Measurements from ENCODE around the gene SLC25A42. TPM values are rescaled to one million over a fixed set of nuclear protein-coding genes. Genes with fewer than 3 reads are reported as not detected.

The SLC25A42 gene
- total and polyA plus RNA-seq, 2 of the 13 experiments (the other 11 are each of a cell fraction or from before 2014, with no cell fraction given) = 12.8 to 18.3 TPM

DNA sequence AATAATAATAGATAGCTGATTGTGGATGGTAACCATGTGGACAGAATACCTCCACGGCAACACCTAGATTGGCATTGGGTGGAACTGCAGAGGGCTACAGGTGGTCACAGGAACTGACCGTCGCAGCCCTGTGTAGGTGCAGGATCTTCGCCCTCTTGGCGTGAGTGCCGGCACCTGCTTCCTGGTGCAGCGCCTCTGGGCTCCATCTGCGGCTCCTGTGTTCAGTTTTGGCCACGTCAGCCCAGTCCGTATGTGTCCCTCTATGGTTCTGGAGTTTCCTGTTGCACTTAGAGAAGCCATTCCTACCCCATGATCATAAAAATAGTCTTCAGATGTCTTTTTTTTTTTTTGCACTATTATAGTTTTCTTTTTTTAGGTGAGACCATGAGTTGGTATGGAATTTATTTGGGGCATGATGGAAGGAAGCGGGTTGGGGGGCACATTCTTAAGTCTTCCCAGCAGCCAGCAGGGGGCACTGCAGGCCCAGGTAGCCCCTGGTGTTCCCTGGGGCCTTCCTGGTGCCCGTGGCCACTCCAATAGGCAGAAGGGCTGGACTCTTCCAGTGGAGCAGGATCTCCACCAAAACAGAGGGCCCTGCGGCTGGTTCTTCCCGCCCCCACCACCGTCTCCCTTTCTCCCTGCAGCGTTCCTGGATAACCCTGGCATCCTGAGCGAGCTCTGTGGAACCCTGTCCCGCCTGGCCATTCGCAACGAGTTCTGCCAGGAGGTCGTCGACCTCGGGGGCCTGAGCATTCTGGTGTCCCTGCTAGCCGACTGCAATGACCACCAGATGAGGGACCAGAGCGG lies 10.1 kb upstream of the SLC25A42 start (continued):
- TF ChIP-seq, protein P1, sequence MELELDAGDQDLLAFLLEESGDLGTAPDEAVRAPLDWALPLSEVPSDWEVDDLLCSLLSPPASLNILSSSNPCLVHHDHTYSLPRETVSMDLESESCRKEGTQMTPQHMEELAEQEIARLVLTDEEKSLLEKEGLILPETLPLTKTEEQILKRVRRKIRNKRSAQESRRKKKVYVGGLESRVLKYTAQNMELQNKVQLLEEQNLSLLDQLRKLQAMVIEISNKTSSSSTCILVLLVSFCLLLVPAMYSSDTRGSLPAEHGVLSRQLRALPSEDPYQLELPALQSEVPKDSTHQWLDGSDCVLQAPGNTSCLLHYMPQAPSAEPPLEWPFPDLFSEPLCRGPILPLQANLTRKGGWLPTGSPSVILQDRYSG (CRISPR knock-in tag; IDR thresholded peaks at IDR 0.05) = no peak
- TF ChIP-seq RXRB (CRISPR knock-in tag; IDR thresholded peaks at IDR 0.05; ENCODE audit: borderline replicate concordance) = no peak
- TF ChIP-seq ZNF670 (CRISPR knock-in tag; IDR thresholded peaks at IDR 0.05; ENCODE audit: borderline replicate concordance) = no peak
- TF ChIP-seq, protein P2, sequence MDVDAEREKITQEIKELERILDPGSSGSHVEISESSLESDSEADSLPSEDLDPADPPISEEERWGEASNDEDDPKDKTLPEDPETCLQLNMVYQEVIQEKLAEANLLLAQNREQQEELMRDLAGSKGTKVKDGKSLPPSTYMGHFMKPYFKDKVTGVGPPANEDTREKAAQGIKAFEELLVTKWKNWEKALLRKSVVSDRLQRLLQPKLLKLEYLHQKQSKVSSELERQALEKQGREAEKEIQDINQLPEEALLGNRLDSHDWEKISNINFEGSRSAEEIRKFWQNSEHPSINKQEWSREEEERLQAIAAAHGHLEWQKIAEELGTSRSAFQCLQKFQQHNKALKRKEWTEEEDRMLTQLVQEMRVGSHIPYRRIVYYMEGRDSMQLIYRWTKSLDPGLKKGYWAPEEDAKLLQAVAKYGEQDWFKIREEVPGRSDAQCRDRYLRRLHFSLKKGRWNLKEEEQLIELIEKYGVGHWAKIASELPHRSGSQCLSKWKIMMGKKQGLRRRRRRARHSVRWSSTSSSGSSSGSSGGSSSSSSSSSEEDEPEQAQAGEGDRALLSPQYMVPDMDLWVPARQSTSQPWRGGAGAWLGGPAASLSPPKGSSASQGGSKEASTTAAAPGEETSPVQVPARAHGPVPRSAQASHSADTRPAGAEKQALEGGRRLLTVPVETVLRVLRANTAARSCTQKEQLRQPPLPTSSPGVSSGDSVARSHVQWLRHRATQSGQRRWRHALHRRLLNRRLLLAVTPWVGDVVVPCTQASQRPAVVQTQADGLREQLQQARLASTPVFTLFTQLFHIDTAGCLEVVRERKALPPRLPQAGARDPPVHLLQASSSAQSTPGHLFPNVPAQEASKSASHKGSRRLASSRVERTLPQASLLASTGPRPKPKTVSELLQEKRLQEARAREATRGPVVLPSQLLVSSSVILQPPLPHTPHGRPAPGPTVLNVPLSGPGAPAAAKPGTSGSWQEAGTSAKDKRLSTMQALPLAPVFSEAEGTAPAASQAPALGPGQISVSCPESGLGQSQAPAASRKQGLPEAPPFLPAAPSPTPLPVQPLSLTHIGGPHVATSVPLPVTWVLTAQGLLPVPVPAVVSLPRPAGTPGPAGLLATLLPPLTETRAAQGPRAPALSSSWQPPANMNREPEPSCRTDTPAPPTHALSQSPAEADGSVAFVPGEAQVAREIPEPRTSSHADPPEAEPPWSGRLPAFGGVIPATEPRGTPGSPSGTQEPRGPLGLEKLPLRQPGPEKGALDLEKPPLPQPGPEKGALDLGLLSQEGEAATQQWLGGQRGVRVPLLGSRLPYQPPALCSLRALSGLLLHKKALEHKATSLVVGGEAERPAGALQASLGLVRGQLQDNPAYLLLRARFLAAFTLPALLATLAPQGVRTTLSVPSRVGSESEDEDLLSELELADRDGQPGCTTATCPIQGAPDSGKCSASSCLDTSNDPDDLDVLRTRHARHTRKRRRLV (CRISPR knock-in tag; IDR thresholded peaks at IDR 0.05) = no peak
- TF ChIP-seq MZF1 (CRISPR knock-in tag; IDR thresholded peaks at IDR 0.05; ENCODE audit: borderline replicate concordance) = no peak
- no peak for TF ChIP-seq ZNF772 (CRISPR knock-in tag; IDR thresholded peaks at IDR 0.05)
- TF ChIP-seq, protein P3, sequence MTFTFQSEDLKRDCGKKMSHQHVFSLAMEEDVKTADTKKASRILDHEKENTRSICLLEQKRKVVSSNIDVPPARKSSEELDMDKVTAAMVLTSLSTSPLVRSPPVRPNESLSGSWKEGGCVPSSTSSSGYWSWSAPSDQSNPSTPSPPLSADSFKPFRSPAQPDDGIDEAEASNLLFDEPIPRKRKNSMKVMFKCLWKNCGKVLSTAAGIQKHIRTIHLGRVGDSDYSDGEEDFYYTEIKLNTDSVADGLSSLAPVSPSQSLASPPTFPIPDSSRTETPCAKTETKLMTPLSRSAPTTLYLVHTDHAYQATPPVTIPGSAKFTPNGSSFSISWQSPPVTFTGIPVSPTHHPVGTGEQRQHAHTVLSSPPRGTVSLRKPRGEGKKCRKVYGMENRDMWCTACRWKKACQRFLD (CRISPR knock-in tag; IDR thresholded peaks at IDR 0.05; ENCODE audit: borderline replicate concordance) = no peak
- TF ChIP-seq ZNF329 (CRISPR knock-in tag; IDR thresholded peaks at IDR 0.05; ENCODE audit: low read depth) = peak; percentile 67; the same call in 1 of the 2 replicates
- TF ChIP-seq MYC (CRISPR knock-in tag; IDR thresholded peaks at IDR 0.05; ENCODE audit: borderline replicate concordance) = no peak
- TF ChIP-seq GABPA (IDR thresholded peaks at IDR 0.05; ENCODE audit: low read depth, low read length) = no peak
- TF ChIP-seq GABPA (CRISPR knock-in tag; IDR thresholded peaks at IDR 0.05; ENCODE audit: low read depth) = no peak
- TF ChIP-seq THAP11 (CRISPR knock-in tag; IDR thresholded peaks at IDR 0.05) = peak; percentile 62
- TF ChIP-seq, protein P4, sequence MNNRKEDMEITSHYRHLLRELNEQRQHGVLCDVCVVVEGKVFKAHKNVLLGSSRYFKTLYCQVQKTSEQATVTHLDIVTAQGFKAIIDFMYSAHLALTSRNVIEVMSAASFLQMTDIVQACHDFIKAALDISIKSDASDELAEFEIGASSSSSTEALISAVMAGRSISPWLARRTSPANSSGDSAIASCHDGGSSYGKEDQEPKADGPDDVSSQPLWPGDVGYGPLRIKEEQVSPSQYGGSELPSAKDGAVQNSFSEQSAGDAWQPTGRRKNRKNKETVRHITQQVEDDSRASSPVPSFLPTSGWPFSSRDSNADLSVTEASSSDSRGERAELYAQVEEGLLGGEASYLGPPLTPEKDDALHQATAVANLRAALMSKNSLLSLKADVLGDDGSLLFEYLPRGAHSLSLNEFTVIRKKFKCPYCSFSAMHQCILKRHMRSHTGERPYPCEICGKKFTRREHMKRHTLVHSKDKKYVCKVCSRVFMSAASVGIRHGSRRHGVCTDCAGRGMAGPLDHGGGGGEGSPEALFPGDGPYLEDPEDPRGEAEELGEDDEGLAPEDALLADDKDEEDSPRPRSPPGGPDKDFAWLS (CRISPR knock-in tag; IDR thresholded peaks at IDR 0.05; ENCODE audit: borderline replicate concordance) = no peak
- TF ChIP-seq SMC3 (IDR thresholded peaks at IDR 0.05; ENCODE audit: low read length) = peak; percentile 86
- TF ChIP-seq, protein P5, sequence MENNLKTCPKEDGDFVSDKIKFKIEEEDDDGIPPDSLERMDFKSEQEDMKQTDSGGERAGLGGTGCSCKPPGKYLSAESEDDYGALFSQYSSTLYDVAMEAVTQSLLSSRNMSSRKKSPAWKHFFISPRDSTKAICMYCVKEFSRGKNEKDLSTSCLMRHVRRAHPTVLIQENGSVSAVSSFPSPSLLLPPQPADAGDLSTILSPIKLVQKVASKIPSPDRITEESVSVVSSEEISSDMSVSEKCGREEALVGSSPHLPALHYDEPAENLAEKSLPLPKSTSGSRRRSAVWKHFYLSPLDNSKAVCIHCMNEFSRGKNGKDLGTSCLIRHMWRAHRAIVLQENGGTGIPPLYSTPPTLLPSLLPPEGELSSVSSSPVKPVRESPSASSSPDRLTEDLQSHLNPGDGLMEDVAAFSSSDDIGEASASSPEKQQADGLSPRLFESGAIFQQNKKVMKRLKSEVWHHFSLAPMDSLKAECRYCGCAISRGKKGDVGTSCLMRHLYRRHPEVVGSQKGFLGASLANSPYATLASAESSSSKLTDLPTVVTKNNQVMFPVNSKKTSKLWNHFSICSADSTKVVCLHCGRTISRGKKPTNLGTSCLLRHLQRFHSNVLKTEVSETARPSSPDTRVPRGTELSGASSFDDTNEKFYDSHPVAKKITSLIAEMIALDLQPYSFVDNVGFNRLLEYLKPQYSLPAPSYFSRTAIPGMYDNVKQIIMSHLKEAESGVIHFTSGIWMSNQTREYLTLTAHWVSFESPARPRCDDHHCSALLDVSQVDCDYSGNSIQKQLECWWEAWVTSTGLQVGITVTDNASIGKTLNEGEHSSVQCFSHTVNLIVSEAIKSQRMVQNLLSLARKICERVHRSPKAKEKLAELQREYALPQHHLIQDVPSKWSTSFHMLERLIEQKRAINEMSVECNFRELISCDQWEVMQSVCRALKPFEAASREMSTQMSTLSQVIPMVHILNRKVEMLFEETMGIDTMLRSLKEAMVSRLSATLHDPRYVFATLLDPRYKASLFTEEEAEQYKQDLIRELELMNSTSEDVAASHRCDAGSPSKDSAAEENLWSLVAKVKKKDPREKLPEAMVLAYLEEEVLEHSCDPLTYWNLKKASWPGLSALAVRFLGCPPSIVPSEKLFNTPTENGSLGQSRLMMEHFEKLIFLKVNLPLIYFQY (CRISPR knock-in tag; IDR thresholded peaks at IDR 0.05; ENCODE audit: borderline replicate concordance) = no peak

Measured in HepG2 (cell line).